ENCODE data around the gene SLC2A8.

SLC2A8 gene

DNA sequence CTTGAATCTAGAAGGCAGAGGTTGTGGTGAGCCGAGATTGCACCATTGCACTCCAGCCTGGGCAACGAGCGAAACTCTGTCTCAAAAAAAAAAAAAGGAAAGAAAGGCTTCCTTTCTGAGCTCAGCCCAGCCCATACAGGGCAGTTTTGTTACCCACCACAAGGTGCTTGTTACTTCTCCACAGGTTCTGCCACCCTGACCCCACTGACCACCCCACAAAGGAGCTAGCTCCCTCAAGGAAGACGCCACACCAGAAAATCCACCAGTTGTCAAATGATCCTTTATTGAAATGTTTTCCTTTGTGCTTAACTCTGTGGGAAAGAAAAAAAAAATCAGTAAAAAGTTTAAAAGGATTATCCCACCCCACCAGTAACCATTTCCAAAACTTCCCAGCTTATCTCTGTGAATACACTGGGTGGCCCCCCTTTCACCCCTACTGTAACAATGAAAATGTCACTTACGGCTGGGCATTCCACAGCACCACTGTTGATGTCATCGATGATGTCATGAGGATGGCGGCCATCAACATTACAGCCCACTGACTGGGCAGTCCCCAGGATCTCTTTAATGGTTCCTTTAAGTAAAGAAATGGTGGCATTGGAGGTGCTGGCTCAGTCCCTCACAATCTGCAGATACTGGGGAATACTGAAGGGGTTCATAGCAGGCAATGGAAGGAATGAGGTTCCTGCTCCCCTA, 50.6 kb downstream of the SLC2A8 start:
- Histone ChIP-seq H3K27ac (no peak overlapping the region), H3K4me1 (ENCODE audit: control insufficient read depth in 1 of 2, insufficient read depth in 1 of 2, low read depth in 1 of 2, low read length in 1 of 2) (peaks cover 28 to 29% of the 10 kb centered on the region in 2 experiments), H3K9me3 (no peaks in the 10 kb centered on the region), H3K4me3 (ENCODE audit: low read depth in 1 of 2, low read length in 1 of 2) (no peak overlapping the region), H3K36me3 (peaks cover 70% of the 10 kb centered on the region), H3K27me3 (no peaks in the 10 kb centered on the region)
- TF ChIP-seq, protein P1, sequence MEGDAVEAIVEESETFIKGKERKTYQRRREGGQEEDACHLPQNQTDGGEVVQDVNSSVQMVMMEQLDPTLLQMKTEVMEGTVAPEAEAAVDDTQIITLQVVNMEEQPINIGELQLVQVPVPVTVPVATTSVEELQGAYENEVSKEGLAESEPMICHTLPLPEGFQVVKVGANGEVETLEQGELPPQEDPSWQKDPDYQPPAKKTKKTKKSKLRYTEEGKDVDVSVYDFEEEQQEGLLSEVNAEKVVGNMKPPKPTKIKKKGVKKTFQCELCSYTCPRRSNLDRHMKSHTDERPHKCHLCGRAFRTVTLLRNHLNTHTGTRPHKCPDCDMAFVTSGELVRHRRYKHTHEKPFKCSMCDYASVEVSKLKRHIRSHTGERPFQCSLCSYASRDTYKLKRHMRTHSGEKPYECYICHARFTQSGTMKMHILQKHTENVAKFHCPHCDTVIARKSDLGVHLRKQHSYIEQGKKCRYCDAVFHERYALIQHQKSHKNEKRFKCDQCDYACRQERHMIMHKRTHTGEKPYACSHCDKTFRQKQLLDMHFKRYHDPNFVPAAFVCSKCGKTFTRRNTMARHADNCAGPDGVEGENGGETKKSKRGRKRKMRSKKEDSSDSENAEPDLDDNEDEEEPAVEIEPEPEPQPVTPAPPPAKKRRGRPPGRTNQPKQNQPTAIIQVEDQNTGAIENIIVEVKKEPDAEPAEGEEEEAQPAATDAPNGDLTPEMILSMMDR (IDR thresholded peaks at IDR 0.05), result no peak

DNA sequence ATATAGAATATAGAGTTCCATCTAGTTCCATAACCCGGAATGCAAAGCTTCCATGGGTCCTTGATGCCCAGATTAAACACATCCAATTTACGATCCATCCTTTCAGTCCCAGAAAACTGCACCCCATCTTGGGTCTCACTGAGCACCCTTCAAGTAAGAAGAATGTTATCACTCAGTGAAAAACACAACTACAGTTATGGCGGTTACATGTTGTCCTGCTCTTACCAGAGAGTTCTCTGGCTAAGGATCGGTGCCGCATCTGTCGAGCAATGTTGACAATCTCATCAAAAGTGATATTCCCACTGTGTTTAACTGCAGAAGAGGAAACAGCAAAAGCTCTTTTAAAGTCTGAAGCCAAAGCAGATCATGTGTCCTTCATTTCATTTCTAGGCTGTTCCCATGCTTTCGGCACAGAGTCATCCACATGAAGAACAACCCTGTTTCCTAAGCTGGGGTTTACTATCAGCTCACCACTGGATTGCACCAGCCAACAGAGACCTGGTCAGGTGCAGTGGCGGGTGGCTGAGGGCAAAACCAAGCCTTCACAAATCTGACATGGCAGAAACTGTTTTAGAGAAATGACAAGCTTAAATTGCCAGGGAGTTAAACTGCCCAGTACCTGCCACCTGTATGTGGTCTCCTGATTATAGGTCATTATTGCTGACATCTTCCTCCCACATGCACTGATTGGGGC, 51.3 kb downstream of the SLC2A8 start:
- Histone ChIP-seq H3K27me3 (no peaks in the 10 kb centered on the region), H3K4me3 (ENCODE audit: low read depth in 1 of 2, low read length in 1 of 2) (no peak overlapping the region), H3K9me3 (no peaks in the 10 kb centered on the region), H3K27ac (no peak overlapping the region), H3K4me1 (ENCODE audit: control insufficient read depth in 1 of 2, insufficient read depth in 1 of 2, low read depth in 1 of 2, low read length in 1 of 2) (peaks cover 34 to 35% of the 10 kb centered on the region in 2 experiments), H3K36me3 (peaks cover 63% of the 10 kb centered on the region)
- TF ChIP-seq, protein P1 (IDR thresholded peaks at IDR 0.05), result no peak

DNA sequence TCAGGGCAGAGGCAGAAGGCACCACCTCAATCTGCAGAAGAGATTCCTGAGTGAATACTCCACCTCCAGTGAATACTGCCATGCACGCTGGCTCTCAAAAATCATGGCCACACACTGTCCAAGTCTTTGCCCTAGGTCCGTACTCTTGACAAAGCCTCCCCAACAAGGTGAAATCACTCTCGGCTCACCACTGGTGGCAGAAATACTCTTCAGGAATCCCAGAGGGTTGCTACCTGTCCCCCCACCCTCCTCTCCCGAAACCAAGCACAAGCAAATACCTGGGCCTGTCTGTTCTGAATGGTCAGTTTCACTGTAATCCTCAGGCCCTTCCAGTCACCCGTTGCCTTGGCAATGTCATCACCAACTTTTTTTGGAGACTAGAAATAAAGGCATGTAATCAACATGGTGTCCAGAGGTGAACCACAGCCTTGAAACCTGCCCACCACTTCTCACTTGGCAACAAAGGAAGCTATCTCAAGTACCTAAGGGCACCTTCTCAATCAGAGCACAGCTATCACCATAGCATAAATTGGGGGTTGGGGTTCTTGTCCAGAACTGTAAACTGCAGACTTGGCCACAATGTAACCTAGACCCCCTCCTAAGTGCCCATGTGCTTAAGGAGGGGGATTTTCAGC, 52.5 kb downstream of the SLC2A8 start:
- Histone ChIP-seq H3K9me3 (no peaks in the 10 kb centered on the region), H3K4me3 (ENCODE audit: low read depth in 1 of 2, low read length in 1 of 2) (no peak overlapping the region), H3K4me1 (ENCODE audit: control insufficient read depth in 1 of 2, insufficient read depth in 1 of 2, low read depth in 1 of 2, low read length in 1 of 2) (peaks cover 38 to 44% of the 10 kb centered on the region in 2 experiments), H3K27me3 (no peaks in the 10 kb centered on the region), H3K27ac (no peak overlapping the region), H3K36me3 (peaks cover 53% of the 10 kb centered on the region)
- TF ChIP-seq, protein P1 (IDR thresholded peaks at IDR 0.05), result no peak

DNA sequence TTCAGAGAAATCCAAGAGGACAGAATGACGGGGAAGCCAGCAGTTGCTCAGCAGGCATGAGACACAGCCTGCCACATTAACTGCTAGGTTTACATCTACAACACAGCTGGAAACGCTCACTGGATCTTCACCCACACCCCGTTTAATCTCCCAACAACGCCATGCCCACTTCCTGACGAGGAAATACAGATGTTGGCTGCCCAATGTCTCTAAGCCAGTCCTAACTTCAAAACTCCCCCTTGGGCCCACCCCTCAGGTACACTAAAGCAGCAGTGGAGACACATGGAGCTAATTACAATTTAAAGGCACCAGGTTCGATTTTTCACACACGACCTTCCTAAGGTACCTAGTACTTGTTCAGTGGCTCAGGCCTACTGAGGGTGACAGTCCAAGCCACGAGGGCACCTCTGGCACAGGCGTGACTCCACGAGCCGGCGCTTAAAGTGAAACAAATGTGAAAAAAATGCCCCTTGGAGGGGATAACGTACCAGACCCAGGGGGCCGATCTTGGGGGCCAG, 53.3 kb downstream of the SLC2A8 start:
- H3K27me3 ChIP-seq, result no peaks in the 10 kb centered on the region
- TF ChIP-seq, protein P1 (IDR thresholded peaks at IDR 0.05), result no peak
- no peaks in the 10 kb centered on the region for H3K9me3 ChIP-seq
- H3K27ac ChIP-seq, result peak overlapping the region; percentile 87
- peaks cover 47 to 52% of the 10 kb centered on the region in 2 experiments for H3K4me1 ChIP-seq (ENCODE audit: control insufficient read depth in 1 of 2, insufficient read depth in 1 of 2, low read depth in 1 of 2, low read length in 1 of 2)
- peak overlapping the region; percentile 91 to 98 for H3K4me3 ChIP-seq (ENCODE audit: low read depth in 1 of 2, low read length in 1 of 2)
- peaks cover 44% of the 10 kb centered on the region for H3K36me3 ChIP-seq

DNA sequence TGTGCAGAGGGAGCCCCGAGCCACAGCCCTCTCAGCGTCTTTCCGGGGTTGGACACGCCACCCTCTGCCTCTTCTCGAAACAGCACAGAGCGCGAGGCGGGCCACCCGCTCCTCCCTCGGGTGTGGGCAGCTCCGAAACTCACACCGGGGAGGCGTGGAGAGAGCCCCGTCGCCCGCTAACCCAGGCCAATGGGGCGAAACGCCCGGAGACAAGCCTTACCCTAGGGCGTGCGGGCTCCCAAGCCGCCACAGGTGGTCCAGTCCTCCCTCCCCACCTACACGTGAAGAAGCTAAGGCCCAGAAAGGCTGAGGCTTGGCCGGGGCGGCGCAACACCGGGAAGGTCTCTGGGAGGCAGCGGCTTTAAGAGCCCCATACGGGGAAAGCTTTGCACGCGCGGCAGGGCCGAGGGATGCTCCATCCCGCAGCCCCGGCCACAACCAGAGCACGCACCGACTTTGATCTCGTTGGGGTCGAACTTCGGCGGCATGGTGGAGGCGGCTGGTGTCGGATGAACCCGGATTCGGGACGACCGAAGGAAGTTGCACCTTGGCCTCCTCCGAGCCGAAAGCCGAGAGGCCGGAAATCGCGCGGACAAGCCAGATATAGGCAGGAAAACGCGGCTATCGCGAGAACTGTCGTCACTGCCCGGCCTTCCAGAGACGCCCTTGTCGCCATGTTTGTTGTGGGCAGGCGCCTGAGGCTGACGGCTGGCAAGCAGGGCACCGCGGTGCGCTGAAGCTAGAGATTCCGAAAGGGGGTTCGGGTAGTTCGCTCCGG, 54.0 kb downstream of the SLC2A8 start, which contains the start of the genes LRSAM1 and RPL12:
TSS of gene LRSAM1 (plus strand) at position 681 of the 778 bp plus-strand sequence. CDS start 3,018 bp downstream, outside the sequence.
TSS of gene RPL12 (minus strand) at position 577 of the 778 bp plus-strand sequence. CDS start at position 488, 89 bp downstream.
- Histone ChIP-seq H3K9me3 (no peaks in the 10 kb centered on the region), H3K27ac (peak within 1 kb of the TSS; percentile 87), H3K4me1 (ENCODE audit: control insufficient read depth in 1 of 2, insufficient read depth in 1 of 2, low read depth in 1 of 2, low read length in 1 of 2) (peaks cover 54 to 59% of the 10 kb centered on the region in 2 experiments), H3K27me3 (no peaks in the 10 kb centered on the region), H3K36me3 (peaks cover 37% of the 10 kb centered on the region), H3K4me3 (ENCODE audit: low read depth in 1 of 2, low read length in 1 of 2) (peak within 1 kb of the TSS; percentile 91 to 98)
- TF ChIP-seq, protein P1 (IDR thresholded peaks at IDR 0.05), result no peak

Data from neutrophil (primary cell).